ENCODE measurements around the gene CCKAR.
"Not testable (repeated sequence)": the region's sequence is repeated elsewhere in the genome, so short reads cannot be mapped to it uniquely, and the experiment has no call there.

Gene CCKAR, protein sequence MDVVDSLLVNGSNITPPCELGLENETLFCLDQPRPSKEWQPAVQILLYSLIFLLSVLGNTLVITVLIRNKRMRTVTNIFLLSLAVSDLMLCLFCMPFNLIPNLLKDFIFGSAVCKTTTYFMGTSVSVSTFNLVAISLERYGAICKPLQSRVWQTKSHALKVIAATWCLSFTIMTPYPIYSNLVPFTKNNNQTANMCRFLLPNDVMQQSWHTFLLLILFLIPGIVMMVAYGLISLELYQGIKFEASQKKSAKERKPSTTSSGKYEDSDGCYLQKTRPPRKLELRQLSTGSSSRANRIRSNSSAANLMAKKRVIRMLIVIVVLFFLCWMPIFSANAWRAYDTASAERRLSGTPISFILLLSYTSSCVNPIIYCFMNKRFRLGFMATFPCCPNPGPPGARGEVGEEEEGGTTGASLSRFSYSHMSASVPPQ

GRCh38 chr4:26490111-26490959 lies at the start of gene CCKAR:
CCKAR (minus strand) TSS chr4:26490484; CDS start chr4:26490267, 217 bp downstream.
- DNase-seq, result no peak

DNA sequence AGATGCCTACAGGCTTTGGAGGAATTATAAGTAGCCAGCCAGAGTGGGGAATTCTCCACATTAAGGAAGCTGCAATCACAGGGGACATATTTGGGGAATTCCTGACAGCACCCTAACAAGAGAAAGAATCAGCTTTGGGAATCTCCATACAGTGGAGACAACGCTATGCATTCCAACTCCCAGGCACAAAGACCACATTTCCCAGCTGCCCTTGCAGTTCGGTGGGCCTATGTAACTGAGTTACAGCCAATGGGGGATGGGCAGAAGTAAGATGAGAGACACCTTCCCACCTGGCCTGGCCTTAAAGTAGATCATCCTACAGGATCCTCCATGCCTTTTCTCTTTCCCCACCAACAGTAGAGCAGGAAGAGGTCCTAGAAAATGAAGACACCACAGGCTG lies 43.4 kb upstream of the CCKAR start:
- DNase-seq, result no peak

- DNase-seq, result no peak
Measured at GRCh38 chr4:26531491-26532116, 41.3 kb upstream of the CCKAR start.

GRCh38 chr4:26530099-26530498 lies 39.8 kb upstream of the CCKAR start:
- DNase-seq, result no peak

DNA sequence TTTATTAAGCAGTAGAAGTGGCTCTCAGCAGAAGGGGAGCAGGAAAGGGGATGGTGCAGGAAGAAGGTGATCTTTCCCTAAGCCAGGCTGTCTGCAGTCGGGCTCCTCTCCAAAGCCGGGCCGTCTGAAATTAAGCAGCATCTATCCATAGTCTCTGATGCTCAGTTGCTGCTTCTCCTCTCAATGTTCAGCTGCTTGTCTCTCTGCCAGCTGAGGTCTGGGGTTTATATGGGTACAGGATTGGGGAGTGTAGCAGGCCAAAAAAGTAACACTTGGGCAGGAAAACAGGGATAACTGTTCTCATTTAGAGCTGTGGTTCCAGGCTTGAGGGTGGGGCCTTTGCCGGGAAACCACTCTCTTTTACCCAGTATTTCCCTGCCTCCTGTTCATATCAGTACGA lies 39.2 kb upstream of the CCKAR start:
- DNase-seq, result no peak

- DNase-seq, result no peak
Measured at GRCh38 chr4:26525771-26526150, 35.5 kb upstream of the CCKAR start.

DNA sequence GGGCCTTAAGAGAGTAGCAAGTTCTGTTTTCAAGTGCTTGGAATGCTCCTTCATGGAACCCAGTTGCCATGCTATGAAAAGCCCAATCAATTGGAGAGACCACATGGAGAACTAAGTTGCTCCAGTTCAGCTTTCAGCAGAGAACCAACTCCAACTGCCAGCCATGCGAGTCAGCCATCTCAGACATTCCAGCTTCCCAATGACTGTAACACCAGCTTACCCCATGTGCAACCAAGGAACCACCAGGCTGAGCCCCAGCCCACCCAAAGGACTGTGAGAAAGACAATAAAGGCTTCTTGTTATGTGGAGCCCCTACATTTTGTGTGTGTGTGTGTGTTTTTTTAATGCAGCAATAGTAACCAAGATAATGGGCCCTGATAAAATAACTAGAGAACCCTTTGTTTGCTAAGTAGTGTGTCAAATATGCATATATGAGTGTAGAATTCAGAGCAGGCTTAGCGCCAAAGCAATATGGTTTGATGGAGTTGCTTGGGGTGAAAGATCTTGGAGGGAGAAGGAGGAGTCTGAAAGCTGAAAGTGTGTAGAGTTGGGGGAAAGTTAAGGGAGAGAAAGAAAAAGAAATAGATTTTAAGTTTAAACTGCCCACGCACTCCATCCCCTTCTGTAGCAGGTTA lies 35.0 kb upstream of the CCKAR start:
- DNase-seq, result no peak

- DNase-seq, result no peak
Measured at GRCh38 chr4:26524011-26524410, 33.7 kb upstream of the CCKAR start.

DNA sequence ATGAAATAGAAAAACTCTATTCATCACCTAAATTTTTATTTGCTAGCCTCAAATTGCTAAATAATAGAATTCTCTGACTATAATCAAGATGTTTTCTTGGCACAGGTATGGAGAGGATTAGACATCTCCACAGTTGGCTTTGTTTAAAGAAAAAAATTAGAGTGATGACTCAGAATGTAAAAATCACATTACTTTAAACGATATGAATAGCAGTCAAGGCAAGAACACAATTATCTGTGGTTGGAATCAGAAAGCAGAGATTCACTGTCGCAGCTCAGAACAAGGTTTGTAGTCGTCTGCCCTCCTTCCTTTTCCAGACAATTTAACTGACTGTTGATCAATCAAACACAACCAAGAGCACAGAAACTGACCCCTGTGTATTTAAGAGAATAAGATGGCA lies 32.2 kb upstream of the CCKAR start:
- DNase-seq, result no peak

- DNase-seq, result no peak
Measured at GRCh38 chr4:26520728-26521450, 30.6 kb upstream of the CCKAR start.

DNA sequence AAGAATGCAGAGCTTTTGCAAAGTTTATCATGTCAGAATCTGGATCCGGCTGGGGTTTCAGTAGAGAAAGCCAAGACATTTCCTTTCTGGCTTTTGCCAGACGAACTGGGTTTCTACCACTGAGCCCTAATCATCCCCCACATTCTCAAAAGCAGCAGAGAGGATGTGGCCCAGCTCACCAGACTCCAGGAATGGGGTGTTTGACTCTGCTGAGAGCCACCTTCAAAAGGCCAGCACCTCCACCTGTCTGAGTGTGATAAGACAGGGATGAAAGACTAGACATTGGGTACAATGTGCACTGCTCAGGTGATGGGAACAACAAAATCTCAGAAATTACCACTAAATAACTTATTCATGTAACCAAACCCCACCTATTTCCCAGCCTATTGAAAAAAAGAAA lies 25.7 kb upstream of the CCKAR start:
- no peak for DNase-seq

DNA sequence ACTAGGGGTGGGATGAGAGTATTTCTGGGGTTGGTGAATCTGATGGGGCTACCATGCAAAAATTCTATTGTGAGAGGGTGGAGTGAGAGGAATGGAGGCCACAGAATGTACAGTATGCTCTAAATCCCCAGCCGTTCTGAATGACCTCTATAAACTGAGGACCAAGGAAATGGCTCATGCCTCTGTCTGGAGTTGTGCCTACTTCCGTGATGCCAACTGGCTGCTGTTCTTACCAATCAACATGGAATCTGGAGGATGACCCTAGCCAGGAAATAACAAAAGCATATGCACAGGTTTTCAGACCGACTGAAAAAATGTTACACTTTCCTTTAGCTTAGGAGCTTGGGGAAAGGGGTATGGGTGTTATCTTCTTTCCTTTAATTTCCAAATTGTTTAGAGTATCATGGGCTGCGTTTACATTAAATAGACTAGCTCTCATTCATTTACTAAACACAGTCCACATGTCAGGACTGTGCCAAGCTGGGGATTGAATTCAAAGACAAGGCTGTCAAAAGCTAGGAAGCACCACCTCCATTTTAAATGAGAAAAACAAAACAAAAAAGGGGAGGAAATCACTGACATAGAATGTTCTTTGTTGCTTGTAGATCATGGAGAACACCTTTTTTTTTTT lies 20.2 kb upstream of the CCKAR start:
- no peak for DNase-seq

DNA sequence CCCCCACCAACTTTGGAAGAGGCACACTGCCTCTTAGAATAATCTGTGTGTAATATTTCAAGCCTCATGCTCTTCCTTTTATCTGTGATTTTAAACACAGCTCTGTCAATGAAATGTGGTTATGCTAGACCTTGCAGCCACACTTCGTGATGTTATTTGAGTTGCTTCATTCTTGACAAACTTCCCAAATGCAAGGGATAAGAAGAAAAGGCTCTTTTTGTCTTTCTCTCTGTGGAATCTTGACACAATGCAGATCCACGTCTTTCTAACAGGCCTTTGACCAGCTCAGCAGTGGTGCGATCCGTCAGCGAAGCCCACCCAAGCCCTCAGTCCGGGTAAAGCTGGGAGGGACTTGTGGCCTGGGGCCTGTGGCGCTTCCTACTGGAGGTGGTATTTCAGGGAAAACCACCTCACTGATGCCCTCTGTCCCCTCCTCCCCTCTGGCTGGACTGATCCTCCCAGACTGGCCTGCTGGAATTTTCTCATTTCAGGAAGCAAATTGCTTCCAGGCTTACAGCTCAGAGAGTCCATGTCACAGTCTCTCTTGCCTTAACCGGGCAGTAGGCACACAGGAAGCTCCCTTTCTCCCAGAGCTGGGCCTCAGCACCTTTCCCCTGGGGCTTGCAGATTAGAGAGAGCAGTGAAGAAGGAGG lies 19.5 kb upstream of the CCKAR start:
- DNase-seq, result no peak

- no peak for DNase-seq
Measured at GRCh38 chr4:26507286-26507685, 17.0 kb upstream of the CCKAR start.

DNA sequence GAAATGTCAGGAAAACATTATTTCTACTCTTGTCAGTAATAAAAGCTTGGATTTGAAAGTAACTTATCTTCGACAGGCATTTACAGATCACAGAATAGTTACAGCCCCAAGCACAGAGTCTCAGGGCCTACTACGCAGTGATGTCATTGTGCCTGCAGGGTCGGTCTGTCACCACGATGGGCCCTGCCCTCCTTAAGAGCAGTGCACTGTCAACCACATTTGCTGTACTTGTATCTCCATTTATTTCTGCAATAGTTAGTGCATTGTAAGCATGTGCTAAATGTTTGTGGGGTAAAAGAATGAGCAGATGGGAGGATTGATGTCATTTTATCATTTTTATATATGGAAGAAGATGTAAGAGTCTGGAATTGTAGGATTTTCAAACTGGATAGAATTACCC lies 13.6 kb upstream of the CCKAR start:
- no peak for DNase-seq

GRCh38 chr4:26503427-26503826 lies 13.1 kb upstream of the CCKAR start:
- DNase-seq, result no peak

- DNase-seq, result not testable (repeated sequence)
Measured at GRCh38 chr4:26500565-26500999, 10.3 kb upstream of the CCKAR start.

- DNase-seq, result no peak
Measured at GRCh38 chr4:26496207-26496783, 6.0 kb upstream of the CCKAR start.

DNA sequence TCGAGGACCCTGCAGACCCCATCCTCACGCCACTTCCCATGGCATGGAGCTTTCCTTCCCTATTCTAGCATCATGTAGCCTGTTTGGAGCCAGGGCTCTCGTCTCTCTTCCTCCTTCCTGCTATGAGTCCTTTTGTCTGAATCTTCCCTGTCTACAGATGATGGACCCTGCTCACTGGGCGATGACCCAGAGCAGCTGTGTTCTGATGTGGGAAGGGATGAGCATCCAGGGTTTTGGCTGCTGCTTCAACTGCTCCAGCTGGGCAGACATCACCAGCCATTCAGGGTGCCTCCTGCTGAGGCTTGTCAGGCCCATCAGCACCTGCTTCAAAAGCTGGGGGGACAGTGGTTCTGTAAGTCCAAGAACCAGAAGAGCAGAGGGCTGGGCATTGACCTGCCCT lies 3.2 kb upstream of the CCKAR start:
- DNase-seq, result no peak

DNA sequence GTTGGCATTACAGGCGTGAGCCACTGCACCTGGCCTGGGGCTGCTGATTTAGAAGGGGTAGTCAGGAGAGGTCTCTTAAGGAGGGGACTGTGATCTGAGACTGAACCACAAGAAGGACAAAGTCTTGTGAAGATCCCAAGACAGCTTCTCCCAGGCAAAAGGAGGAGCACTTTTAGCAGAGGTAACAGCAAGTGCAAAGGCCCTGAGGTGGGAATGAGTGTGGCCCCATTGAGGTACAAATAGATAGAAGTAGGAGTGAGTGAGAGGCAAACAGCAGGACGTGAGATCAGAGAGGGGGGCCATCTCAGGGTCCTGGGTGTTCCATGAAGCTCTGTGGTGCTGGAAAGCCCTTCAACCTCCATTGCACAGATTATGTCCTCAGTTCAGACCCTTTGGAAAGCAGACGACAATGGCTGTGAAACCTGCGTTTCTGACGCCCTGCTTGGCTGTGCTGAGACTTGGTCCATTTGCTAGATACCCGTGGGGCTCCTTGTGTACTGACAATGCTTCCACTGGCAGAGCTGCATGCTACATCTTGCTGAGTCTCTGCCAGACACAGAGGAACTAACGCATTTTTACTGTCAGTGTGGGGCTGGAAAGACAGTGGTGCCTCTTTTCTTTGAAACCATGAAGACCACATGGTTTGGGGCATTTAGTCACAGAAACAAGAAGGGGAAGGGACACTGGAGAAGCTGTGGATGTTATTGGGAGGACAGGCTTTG lies 1.3 kb upstream of the CCKAR start:
- DNase-seq, result no peak
